WTC11 (cell line): ENCODE data around the gene GRIPAP1. TPM values are rescaled to one million over a fixed set of nuclear protein-coding genes. Genes with fewer than 3 reads are reported as not detected.
"Not testable (repeated sequence)": the region's sequence is repeated elsewhere in the genome, so short reads cannot be mapped to it uniquely, and the experiment has no call there.

Source experiments
- ATAC-seq: fragments of 200-7000 bp; cut with Tn5 transposase; 2 replicates; pipeline ENCODE4 v1.10.0; 2021; ENCODE audit warnings: mild to moderate bottlenecking, moderate library complexity
- CTCF ChIA-PET: fragments of 300-600 bp; sonication (Branson Sonifier 250); formaldehyde crosslinking; loops from one replicate; lab custom pipeline; 2021; ENCODE audit warnings: antibody characterized with exemption; lab: Charles Lee
- POLR2A ChIA-PET: fragments of 350-600 bp; sonication (Branson Sonifier 250); formaldehyde crosslinking; loops from one replicate; lab custom pipeline; 2021; ENCODE audit warnings: antibody characterized with exemption; lab: Charles Lee
- DNase-seq: peaks from one replicate; pipeline ENCODE4 v3.0.0; 2021; ENCODE audit warnings: low spot score
- H3K27ac Mint-ChIP-seq: 2 replicates; pipeline ENCODE4 v1.8.0; 2021; ENCODE audit warnings: mixed read lengths
- H3K27me3 Mint-ChIP-seq: 2 replicates; pipeline ENCODE4 v1.8.0; 2021; ENCODE audit warnings: low read depth, mild to moderate bottlenecking, moderate library complexity, mixed read lengths
- H3K36me3 Mint-ChIP-seq: 2 replicates; pipeline ENCODE4 v1.8.0; 2021; ENCODE audit warnings: mixed read lengths
- H3K4me1 Mint-ChIP-seq: 2 replicates; pipeline ENCODE4 v1.8.0; 2022; ENCODE audit warnings: mixed read lengths
- H3K4me3 Mint-ChIP-seq: 2 replicates; pipeline ENCODE4 v1.8.0; 2021; ENCODE audit warnings: mild to moderate bottlenecking, moderate library complexity, mixed read lengths
- H3K9me3 Mint-ChIP-seq: 2 replicates; pipeline ENCODE4 v1.8.0; 2021; ENCODE audit warnings: mixed read lengths
- AFF4 ChIP-seq: sonication (generic); formaldehyde crosslinking; IDR thresholded peaks from 2 replicates; pipeline ENCODE4 v1.8.1; 2023; ENCODE audit warnings: mild to moderate bottlenecking, missing genetic modification reagents, borderline replicate concordance
- CTCF ChIP-seq: fragments of 200-600 bp; IDR thresholded peaks from 2 replicates; pipeline ENCODE4 v1.8.0; 2022; ENCODE audit warnings: antibody characterized with exemption
- E2F5 ChIP-seq: sonication (generic); formaldehyde crosslinking; IDR thresholded peaks from 2 replicates; pipeline ENCODE4 v1.8.1; 2022; ENCODE audit warnings: mild to moderate bottlenecking, moderate library complexity, missing genetic modification reagents
- ELF4 ChIP-seq: sonication (generic); formaldehyde crosslinking; IDR thresholded peaks from 2 replicates; pipeline ENCODE4 v1.8.1; 2022; ENCODE audit warnings: low read depth, mild to moderate bottlenecking, moderate library complexity, missing genetic modification reagents
- MLX ChIP-seq: sonication (generic); formaldehyde crosslinking; IDR thresholded peaks from 2 replicates; pipeline ENCODE4 v1.8.1; 2023; ENCODE audit warnings: mild to moderate bottlenecking, missing genetic modification reagents, moderate library complexity
- PRDM15 ChIP-seq: sonication (generic); formaldehyde crosslinking; IDR thresholded peaks from 2 replicates; pipeline ENCODE4 v1.8.0; 2022; ENCODE audit warnings: missing genetic modification reagents
- SMAD3 ChIP-seq: sonication (generic); formaldehyde crosslinking; IDR thresholded peaks from 2 replicates; pipeline ENCODE4 v1.8.0; 2022; ENCODE audit warnings: missing genetic modification reagents, mild to moderate bottlenecking, borderline replicate concordance
- STAT6 ChIP-seq: sonication (generic); formaldehyde crosslinking; conservative IDR thresholded peaks from 2 replicates; pipeline ENCODE4 v1.8.1; 2023; ENCODE audit warnings: mild to moderate bottlenecking, low read depth, missing genetic modification reagents, moderate library complexity
- USF2 ChIP-seq: sonication (generic); formaldehyde crosslinking; IDR thresholded peaks from 2 replicates; pipeline ENCODE4 v1.8.1; 2023; ENCODE audit warnings: mild to moderate bottlenecking, missing genetic modification reagents, moderate library complexity
- ZMAT4 ChIP-seq: fragments of 250-450 bp; sonication (Bioruptor Pico); IDR thresholded peaks from 2 replicates; pipeline ENCODE4 v1.9.0; 2021; ENCODE audit warnings: mild to moderate bottlenecking
- ZNF512 ChIP-seq: sonication (generic); formaldehyde crosslinking; IDR thresholded peaks from 2 replicates; pipeline ENCODE4 v1.8.1; 2022; ENCODE audit warnings: missing genetic modification reagents, borderline replicate concordance
- ZNF671 ChIP-seq: fragments of 250-450 bp; sonication (Bioruptor Pico); IDR thresholded peaks from 2 replicates; pipeline ENCODE4 v1.8.0; 2021; ENCODE audit warnings: mild to moderate bottlenecking
- total RNA-seq: library from RNA; stranded (reverse); gene quantifications from 3 replicates; pipeline ENCODE4 v1.2.3, GENCODE V29; 2021

Gene GRIPAP1
- total RNA-seq, 1 experiment from 2014 or later: 70.7 TPM

- ChIA-PET CTCF (interaction anchor here (1.0 kb wide), 1 partner anchor 10 kb away, joined by 3 read pairs; the partner anchor contains the start of gene KCND1), POLR2A (interaction anchor here (0.6 kb wide), 1 partner anchor 36 kb away, joined by 16 read pairs; no protein-coding TSS in a partner anchor)
- no peak for ATAC-seq
- no peaks in the 10 kb centered on the region for H3K9me3 Mint-ChIP-seq
- no peak for DNase-seq
- H3K27me3 Mint-ChIP-seq: no peaks in the 10 kb centered on the region
- TF ChIP-seq ZMAT4 (CRISPR knock-in tag) (no peak), USF2 (no peak), E2F5 (CRISPR knock-in tag) (no peak), ELF4 (CRISPR knock-in tag) (no peak)
- H3K4me1 Mint-ChIP-seq: no peaks in the 10 kb centered on the region
- H3K27ac Mint-ChIP-seq: no peak overlapping the region
- H3K4me3 Mint-ChIP-seq: no peak overlapping the region
- peaks cover 54% of the 10 kb centered on the region for H3K36me3 Mint-ChIP-seq
Measured at GRCh38 chrX:48981178-48981577, 20.9 kb downstream of the GRIPAP1 start.

GRCh38 chrX:48980341-48980740, 21.7 kb downstream of the GRIPAP1 start:
- CTCF ChIA-PET: interaction anchor here (0.6 kb wide), 1 partner anchor 71 kb away, joined by 5 read pairs; no protein-coding TSS in a partner anchor
- H3K4me1 Mint-ChIP-seq, H3K4me3 Mint-ChIP-seq, DNase-seq, H3K27ac Mint-ChIP-seq, ATAC-seq, POLR2A ChIA-PET, H3K9me3 Mint-ChIP-seq, H3K27me3 Mint-ChIP-seq: not testable (repeated sequence)
- peaks cover 54% of the 10 kb centered on the region for H3K36me3 Mint-ChIP-seq

- POLR2A ChIA-PET: no interaction called here
- H3K4me3 Mint-ChIP-seq: no peak overlapping the region
- DNase-seq (no peak), ATAC-seq (no peak)
- H3K27ac Mint-ChIP-seq: no peak overlapping the region
- H3K4me1 Mint-ChIP-seq: no peaks in the 10 kb centered on the region
- CTCF ChIA-PET: no interaction called here
- no peaks in the 10 kb centered on the region for H3K9me3 Mint-ChIP-seq
- H3K27me3 Mint-ChIP-seq: no peaks in the 10 kb centered on the region
- peaks cover 47% of the 10 kb centered on the region for H3K36me3 Mint-ChIP-seq
- no peak for TF ChIP-seq ZNF671 (CRISPR knock-in tag)
- TF ChIP-seq STAT6 (CRISPR knock-in tag): no peak
- TF ChIP-seq ZNF512: no peak
- no peak for TF ChIP-seq AFF4 (CRISPR knock-in tag)
- no peak for TF ChIP-seq SMAD3 (CRISPR knock-in tag)
- no peak for TF ChIP-seq PRDM15 (CRISPR knock-in tag)
- no peak for TF ChIP-seq CTCF
- TF ChIP-seq MLX (CRISPR knock-in tag): no peak
Measured at GRCh38 chrX:48978226-48978625, 23.8 kb downstream of the GRIPAP1 start.
